IMR-90 (cell line): Measurements from ENCODE around the gene MPG. TPM values are rescaled to one million over a fixed set of nuclear protein-coding genes. Genes with fewer than 3 reads are reported as not detected.
A peak's percentile ranks its signal among the peaks of the same experiment; 100 is the strongest.

ENCODE experiments used
- ATAC-seq: fragments of 200-7000 bp; cut with Tn5 transposase; 2 replicates; pipeline ENCODE4 v1.9.1; 2020; ENCODE audit warnings: low read depth, mild to moderate bottlenecking, moderate library complexity
- BruUV-seq: library from RNA; stranded (reverse); fragments of 400-500 nt; replicated peaks from 2 replicates; lab custom pipeline; 2021; lab: Mats Ljungman, UMichigan
- CTCF ChIA-PET: fragments of 300-600 bp; formaldehyde crosslinking; extraction: SDS; loops from one replicate; lab custom pipeline; 2021; ENCODE audit warnings: antibody characterized with exemption; lab: Yijun Ruan, JAX
- POLR2A ChIA-PET: fragments of 300-600 bp; sonication (Branson Sonifier 250); formaldehyde crosslinking; loops from one replicate; lab custom pipeline; 2022; ENCODE audit warnings: antibody characterized with exemption; ENCODE audit not compliant: unreplicated experiment; lab: Charles Lee
- DNase-seq: peaks from one replicate; pipeline ENCODE4 v3.0.0; 2013
- H2AFZ ChIP-seq: replicated peaks from 2 replicates; pipeline ENCODE3; 2013; ENCODE audit warnings: low read length, mild to moderate bottlenecking; ENCODE audit not compliant: poor library complexity
- H2AK5ac ChIP-seq: 2 replicates; pipeline ENCODE4 v1.6.1; 2013; ENCODE audit warnings: low read depth, low read length, inconsistent platforms
- H2AK9ac ChIP-seq: replicated peaks from 2 replicates; pipeline ENCODE3; 2013; ENCODE audit warnings: mild to moderate bottlenecking, low read depth, low read length, moderate library complexity; ENCODE audit not compliant: poor library complexity
- H2BK120ac ChIP-seq: 2 replicates; pipeline ENCODE4 v1.6.1; 2013; ENCODE audit warnings: low read depth, low read length, inconsistent platforms
- H2BK15ac ChIP-seq: 3 replicates; pipeline ENCODE4 v1.6.1; 2013; ENCODE audit warnings: low read depth, low read length, inconsistent platforms
- H2BK20ac ChIP-seq: 2 replicates; pipeline ENCODE4 v1.6.1; 2013; ENCODE audit warnings: low read depth, mild to moderate bottlenecking, inconsistent platforms, low read length, moderate library complexity
- H2BK5ac ChIP-seq: 2 replicates; pipeline ENCODE4 v1.6.1; 2013; ENCODE audit warnings: mild to moderate bottlenecking, low read depth, low read length, inconsistent platforms; ENCODE audit not compliant: poor library complexity, severe bottlenecking
- H3K14ac ChIP-seq: replicated peaks from 2 replicates; pipeline ENCODE4 v1.6.1; 2013; ENCODE audit warnings: low read depth, low read length, inconsistent platforms
- H3K18ac ChIP-seq: 2 replicates; pipeline ENCODE4 v1.6.1; 2013; ENCODE audit warnings: low read depth, low read length, control low read depth
- H3K23ac ChIP-seq: 2 replicates; pipeline ENCODE4 v1.6.1; 2013; ENCODE audit warnings: low read depth, low read length, inconsistent platforms
- H3K27ac ChIP-seq: 2 replicates; pipeline ENCODE4 v1.5.1; 2013; ENCODE audit warnings: mild to moderate bottlenecking, control low read depth, low read length; ENCODE audit not compliant: insufficient read depth
- H3K27me3 ChIP-seq: 2 replicates; pipeline ENCODE4 v1.6.1; 2013; ENCODE audit warnings: low read length; ENCODE audit not compliant: control insufficient read depth, insufficient read depth
- H3K36me3 ChIP-seq: 2 replicates; pipeline ENCODE4 v1.6.1; 2013; ENCODE audit warnings: low read length, mixed read lengths; ENCODE audit not compliant: control insufficient read depth, insufficient read depth
- H3K4ac ChIP-seq: 2 replicates; pipeline ENCODE4 v1.6.1; 2013; ENCODE audit warnings: low read depth, low read length, inconsistent platforms
- H3K4me1 ChIP-seq: 2 replicates; pipeline ENCODE4 v1.6.1; 2013; ENCODE audit warnings: low read length, mixed read lengths; ENCODE audit not compliant: control insufficient read depth, insufficient read depth
- H3K4me2 ChIP-seq: 2 replicates; pipeline ENCODE4 v1.6.1; 2013; ENCODE audit warnings: low read depth, mild to moderate bottlenecking, control low read depth, low read length, moderate library complexity
- H3K4me3 ChIP-seq: 2 replicates; pipeline ENCODE4 v1.5.1; 2013; ENCODE audit warnings: low read depth, mild to moderate bottlenecking, control low read depth, low read length, moderate library complexity; ENCODE audit not compliant: insufficient read depth
- H3K56ac ChIP-seq: 2 replicates; pipeline ENCODE4 v1.6.1; 2013; ENCODE audit warnings: low read length, inconsistent platforms; ENCODE audit not compliant: insufficient read depth; ENCODE audit errors: extremely low read depth
- H3K79me1 ChIP-seq, 2 experiments: 2 replicates each; pipeline ENCODE4 v1.6.1; 2013; ENCODE audit warnings: low read length in 2 of 2, inconsistent platforms in 1 of 2, low read depth in 1 of 2
- H3K9ac ChIP-seq: 2 replicates; pipeline ENCODE4 v1.6.1; 2013; ENCODE audit warnings: low read depth, low read length, control low read depth
- H3K9me1 ChIP-seq: 2 replicates; pipeline ENCODE4 v1.6.1; 2013; ENCODE audit warnings: low read length, inconsistent platforms; ENCODE audit not compliant: insufficient read depth
- H3K9me3 ChIP-seq: 2 replicates; pipeline ENCODE4 v1.6.1; 2013; ENCODE audit warnings: low read length; ENCODE audit not compliant: control insufficient read depth, insufficient read depth
- H4K20me1 ChIP-seq: 2 replicates; pipeline ENCODE4 v1.6.1; 2013; ENCODE audit warnings: low read length, inconsistent platforms; ENCODE audit not compliant: insufficient read depth
- H4K5ac ChIP-seq: 2 replicates; pipeline ENCODE4 v1.6.1; 2013; ENCODE audit warnings: mild to moderate bottlenecking, low read depth, low read length, control low read depth
- H4K8ac ChIP-seq, 2 experiments: 2 replicates each; pipeline ENCODE4 v1.6.1; 2013; ENCODE audit warnings: low read depth in 2 of 2, low read length in 2 of 2, control low read depth in 1 of 2, inconsistent platforms in 1 of 2
- H4K91ac ChIP-seq: 2 replicates; pipeline ENCODE4 v1.6.1; 2013; ENCODE audit warnings: low read depth, low read length, inconsistent platforms; ENCODE audit not compliant: insufficient read depth
- MAZ ChIP-seq: IDR thresholded peaks from 2 replicates; pipeline ENCODE4 v1.6.1; 2012; ENCODE audit warnings: low read depth, mild to moderate bottlenecking, low read length, improper control_type of control experiment, moderate library complexity, borderline replicate concordance
- MXI1 ChIP-seq: IDR thresholded peaks from 2 replicates; pipeline ENCODE4 v1.6.1; 2012; ENCODE audit warnings: low read depth, mild to moderate bottlenecking, low read length, moderate library complexity, borderline replicate concordance
- POLR2A ChIP-seq: IDR thresholded peaks from 2 replicates; pipeline ENCODE4 v1.6.1; 2012; ENCODE audit warnings: mild to moderate bottlenecking, low read depth, low read length
- RFX5 ChIP-seq: IDR thresholded peaks from 2 replicates; pipeline ENCODE4 v1.8.0; 2012; ENCODE audit warnings: low read depth, mild to moderate bottlenecking, low read length, moderate library complexity
- WGBS, 2 experiments: methylation state at CpG; one replicate each; pipeline versions ENCODE4 v1.1.5 to v1.1.7; 2013; ENCODE audit warnings: missing lambda C conversion rate in 2 of 2; ENCODE audit not compliant: insufficient read length in 1 of 2; ENCODE audit errors: extremely low coverage in 2 of 2; 5-methylcytosine and 5-hydroxymethylcytosine counted together
- dilution Hi-C: fragments of 300-500 bp; cut with HindIII; formaldehyde crosslinking; loops from one replicate; pipeline ENCODE4 v1.14.3; 2018; ENCODE audit warnings: low sequenced_read_pairs; ENCODE audit not compliant: unreplicated experiment
- in situ Hi-C: fragments of 300-500 bp; cut with MboI; formaldehyde crosslinking; loops from 3 replicates; pipeline ENCODE4 v1.14.3; 2019; ENCODE audit warnings: low sequenced_read_pairs, inconsistent platforms, mixed read lengths
- intact Hi-C: fragments of 100-400 bp; cut with micrococcal nuclease; formaldehyde crosslinking; loops from 2 replicates; pipeline ENCODE4 v1.10.0; 2022
- polyA plus RNA-seq, 3 experiments: library from polyadenylated mRNA; depleted of rRNA; stranded (reverse); fragments of >200 nt; gene quantifications; 2 replicates each; pipeline ENCODE4 v1.2.3, GENCODE V29; 2012; ENCODE audit warnings: low replicate concordance in 1 of 3
- total RNA-seq: library from RNA; depleted of rRNA; stranded (reverse); fragments of >200 nt; gene quantifications from 2 replicates; pipeline ENCODE4 v1.2.3, GENCODE V29; 2012

The MPG gene
- total and polyA plus RNA-seq, 2 of the 4 experiments (the other 2 are of a cell fraction), result 66.7 to 135 TPM

GRCh38 chr16:71540-72401 lies 6.3 kb upstream of the MPG start:
- Histone ChIP-seq H3K4ac (peak overlapping the region; percentile 94), H3K79me1 (peaks cover 15 to 56% of the 10 kb centered on the region in 2 experiments; a peak in 3 of 4 replicates), H3K9me1 (peaks cover 22% of the 10 kb centered on the region), H3K36me3 (0 out of 2 replicates have a peak, but pooled peaks cover 2% of the 10 kb centered on the region), H3K9ac (peak overlapping the region; percentile 86), H2AK5ac (peak overlapping the region; percentile 91), H3K18ac (no peak overlapping the region; the same call in 1 of the 2 replicates), H2AFZ (peak overlapping the region; percentile 88), H4K91ac (peak overlapping the region; percentile 44), H2BK15ac (no peak overlapping the region), H3K4me3 (peak overlapping the region; percentile 72), H3K56ac (peak overlapping the region; percentile 68; the same call in 1 of the 2 replicates), H4K5ac (no peak overlapping the region), H4K8ac (peak overlapping the region in 1 of 2 experiments; percentile 79; a peak in 3 of 4 replicates), H3K23ac (peak overlapping the region; percentile 89; the same call in 1 of the 2 replicates), H3K4me1 (peaks cover 60% of the 10 kb centered on the region), H2BK20ac (no peak overlapping the region), H4K20me1 (peaks cover 50% of the 10 kb centered on the region), H2AK9ac (peak overlapping the region; percentile 97), H2BK120ac (peak overlapping the region; percentile 32), H3K27me3 (no peaks in the 10 kb centered on the region), H3K27ac (peak overlapping the region; percentile 87), H3K4me2 (peak overlapping the region; percentile 68), H2BK5ac (peak overlapping the region; percentile 82), H3K9me3 (no peaks in the 10 kb centered on the region), H3K14ac (peak overlapping the region; percentile 95)
- in situ Hi-C loops (no loop called here), dilution Hi-C loops (no loop called here), intact Hi-C loops (loop anchor here (2.0 kb wide), 1 partner anchor 19 kb away; the partner anchor contains the start of genes POLR3K and SNRNP25)
- DNase-seq (peak; percentile 76), ATAC-seq (peak; percentile 56)
- CTCF ChIA-PET, result interaction anchor here (0.7 to 1.2 kb wide), 2 partner anchors 25 to 26 kb away, joined by 3 to 4 read pairs; no protein-coding TSS in a partner anchor
- WGBS, 2 experiments, result 1% methylated on average over 15 of the region's 57 CpGs; no CpG with 5 or more reads in 1 of the 2 experiments
- no TSS peak for BruUV-seq
- TF ChIP-seq RFX5, result no peak
- TF ChIP-seq MAZ, result peak; percentile 11; the same call in 1 of the 2 replicates
- TF ChIP-seq MXI1, result peak; percentile 0; the same call in 1 of the 2 replicates
- TF ChIP-seq POLR2A, result peak; percentile 85
- POLR2A ChIA-PET, result interaction anchor here (0.6 kb wide), 1 partner anchor 278 kb away, joined by 3 read pairs; no protein-coding TSS in a partner anchor
